ENCODE results near the gene KIAA0319L. TPM values are rescaled to one million over a fixed set of nuclear protein-coding genes. Genes with fewer than 3 reads are reported as not detected.

KIAA0319L gene
- total RNA-seq, 2 donors from 2014 or later, result 68.4 to 77.6 TPM

GRCh38 chr1:35509558-35509957 is 47.6 kb downstream of the KIAA0319L start:
- Mint-ChIP-seq H3K4me3 (no peak overlapping the region), H3K27ac (peak overlapping the region; percentile 9), H3K4me1 (peaks cover 8% of the 10 kb centered on the region), H3K27me3 (ENCODE audit: insufficient read depth) (no peaks in the 10 kb centered on the region), H3K9me3 (peaks cover 7% of the 10 kb centered on the region), H3K36me3 (ENCODE audit: low read depth) (peaks cover 31% of the 10 kb centered on the region)
- WGBS, 2 experiments (ENCODE audit: insufficient coverage in 1 of 2, insufficient read length in 1 of 2), result 94% methylated on average over 3 of the region's 3 CpGs; no CpG with 5 or more reads in 1 of the 2 experiments
- Histone ChIP-seq H3K9me3 (ENCODE audit: control insufficient read depth, low read length) (no peaks in the 10 kb centered on the region), H3K4me1 (ENCODE audit: control insufficient read depth, insufficient read depth, low read length) (no peaks in the 10 kb centered on the region), H3K27me3 (ENCODE audit: control insufficient read depth, insufficient read depth, low read length, poor library complexity, severe bottlenecking) (no peaks in the 10 kb centered on the region), H3K4me3 (ENCODE audit: low read length) (no peak overlapping the region), H3K9ac (ENCODE audit: extremely low read depth, low read length, poor library complexity, severe bottlenecking) (no peak overlapping the region), H3K36me3 (ENCODE audit: control insufficient read depth, insufficient read depth, low read length) (peaks cover 18% of the 10 kb centered on the region), H3K27ac (ENCODE audit: low read depth, low read length) (no peak overlapping the region)
- TF ChIP-seq CTCF (conservative IDR thresholded peaks at IDR 0.05), result no peak
- no peak for DNase-seq

- Mint-ChIP-seq H3K27me3 (ENCODE audit: insufficient read depth) (no peaks in the 10 kb centered on the region), H3K9me3 (peaks cover 5% of the 10 kb centered on the region), H3K4me3 (no peak overlapping the region), H3K4me1 (peaks cover 8% of the 10 kb centered on the region), H3K36me3 (ENCODE audit: low read depth) (peaks cover 32% of the 10 kb centered on the region), H3K27ac (peak overlapping the region; percentile 28)
- Histone ChIP-seq H3K27ac (ENCODE audit: low read depth, low read length) (no peak overlapping the region), H3K27me3 (ENCODE audit: control insufficient read depth, insufficient read depth, low read length, poor library complexity, severe bottlenecking) (no peaks in the 10 kb centered on the region), H3K36me3 (ENCODE audit: control insufficient read depth, insufficient read depth, low read length) (peaks cover 18% of the 10 kb centered on the region), H3K4me1 (ENCODE audit: control insufficient read depth, insufficient read depth, low read length) (no peaks in the 10 kb centered on the region), H3K9me3 (ENCODE audit: control insufficient read depth, low read length) (no peaks in the 10 kb centered on the region), H3K9ac (ENCODE audit: extremely low read depth, low read length, poor library complexity, severe bottlenecking) (no peak overlapping the region), H3K4me3 (ENCODE audit: low read length) (no peak overlapping the region)
- no peak for DNase-seq
- TF ChIP-seq CTCF (conservative IDR thresholded peaks at IDR 0.05), result no peak
Measured at GRCh38 chr1:35507947-35508346, 49.3 kb downstream of the KIAA0319L start.

- H3K27me3 Mint-ChIP-seq (ENCODE audit: insufficient read depth), result no peaks in the 10 kb centered on the region
- peaks cover 34% of the 10 kb centered on the region for H3K36me3 Mint-ChIP-seq (ENCODE audit: low read depth)
- Histone ChIP-seq H3K27me3 (ENCODE audit: control insufficient read depth, insufficient read depth, low read length, poor library complexity, severe bottlenecking) (no peaks in the 10 kb centered on the region), H3K4me3 (ENCODE audit: low read length) (no peak overlapping the region), H3K27ac (ENCODE audit: low read depth, low read length) (no peak overlapping the region), H3K9ac (ENCODE audit: extremely low read depth, low read length, poor library complexity, severe bottlenecking) (no peak overlapping the region), H3K4me1 (ENCODE audit: control insufficient read depth, insufficient read depth, low read length) (no peaks in the 10 kb centered on the region), H3K9me3 (ENCODE audit: control insufficient read depth, low read length) (no peaks in the 10 kb centered on the region), H3K36me3 (ENCODE audit: control insufficient read depth, insufficient read depth, low read length) (peaks cover 18% of the 10 kb centered on the region)
- peak overlapping the region; percentile 2 for H3K27ac Mint-ChIP-seq
- WGBS, 2 experiments (ENCODE audit: insufficient coverage in 1 of 2, insufficient read length in 1 of 2), result 93 to 97% methylated on average over 2 to 3 of the region's 3 CpGs
- peaks cover 8% of the 10 kb centered on the region for H3K4me1 Mint-ChIP-seq
- H3K9me3 Mint-ChIP-seq, result peaks cover 4% of the 10 kb centered on the region
- DNase-seq, result no peak
- no peak for TF ChIP-seq CTCF (conservative IDR thresholded peaks at IDR 0.05)
- H3K4me3 Mint-ChIP-seq, result no peak overlapping the region
Measured at GRCh38 chr1:35506960-35507912, 50.0 kb downstream of the KIAA0319L start.
